Testis (tissue), 2 donors: Measurements from ENCODE around the gene GABBR2.

Experiments used
- CTCF ChIP-seq, 3 experiments: fragments of 450-650 bp in 2 of 3; fragments of 200-600 bp in 1 of 3; sonication (generic) in 1 of 3; IDR thresholded peaks; one replicate each; pipeline ENCODE4 v1.5.1; 2016 to 2019; ENCODE audit warnings: antibody characterized with exemption in 3 of 3, mild to moderate bottlenecking in 2 of 3, moderate library complexity in 1 of 3
- POLR2A ChIP-seq: fragments of 450-650 bp; IDR thresholded peaks from one replicate; pipeline ENCODE4 v1.6.1; 2017; ENCODE audit warnings: antibody characterized with exemption, mild to moderate bottlenecking, moderate library complexity

GRCh38 chr9:98311541-98311940, 397.2 kb downstream of the GABBR2 start:
- TF ChIP-seq CTCF (IDR thresholded peaks at IDR 0.05) (no peak), POLR2A (no peak)
